ENCODE results near the gene REPIN1. TPM values are rescaled to one million over a fixed set of nuclear protein-coding genes. Genes with fewer than 3 reads are reported as not detected.

REPIN1 gene
- total and polyA plus RNA-seq, 2 experiments from 2014 or later, result 79.1 to 107 TPM

- Histone ChIP-seq H3K27ac (no peak overlapping the region), H2AFZ (no peak overlapping the region), H3K9me3 (ENCODE audit: low read depth) (no peaks in the 10 kb centered on the region), H3K4me2 (no peak overlapping the region), H3K4me3 (no peak overlapping the region), H4K20me1 (ENCODE audit: insufficient read depth, poor library complexity, severe bottlenecking) (no peaks in the 10 kb centered on the region), H3K9me2 (replicated peaks; ENCODE audit: insufficient read depth) (no peaks in the 10 kb centered on the region), H3K79me2 (peaks cover 15% of the 10 kb centered on the region), H3K27me3 (no peaks in the 10 kb centered on the region), H3K4me1 (ENCODE audit: insufficient read depth) (no peaks in the 10 kb centered on the region), H3K36me3 (replicated peaks; ENCODE audit: insufficient read depth, low read depth) (no peaks in the 10 kb centered on the region)
- no peak for DNase-seq (ENCODE audit: low spot score)
- TF ChIP-seq CTCF (IDR thresholded peaks at IDR 0.05; ENCODE audit: poor library complexity) (no peak), EZH2phosphoT487 (IDR thresholded peaks at IDR 0.05; ENCODE audit: low read depth, severe bottlenecking, unreplicated experiment) (no peak), EZH2 (IDR thresholded peaks at IDR 0.05; ENCODE audit: borderline replicate concordance) (no peak)
- WGBS (ENCODE audit: low lambda C conversion rate, missing lambda C conversion rate), result 85% methylated on average over 21 of the region's 22 CpGs
These were observed 39.1 kb upstream of the REPIN1 start for GRCh38 chr7:150329331-150330120.

- H3K27me3 ChIP-seq, result no peaks in the 10 kb centered on the region
- H2AFZ ChIP-seq, result no peak overlapping the region
- no peak for DNase-seq (ENCODE audit: low spot score)
- no peak overlapping the region for H3K4me3 ChIP-seq
- no peak overlapping the region for H3K27ac ChIP-seq
- H3K36me3 ChIP-seq (replicated peaks; ENCODE audit: insufficient read depth, low read depth), result no peaks in the 10 kb centered on the region
- H3K9me2 ChIP-seq (replicated peaks; ENCODE audit: insufficient read depth), result no peaks in the 10 kb centered on the region
- H3K9me3 ChIP-seq (ENCODE audit: low read depth), result no peaks in the 10 kb centered on the region
- peaks cover under 1% of the 10 kb centered on the region for H3K4me1 ChIP-seq (ENCODE audit: insufficient read depth)
- 96% methylated on average over 19 of the region's 19 CpGs for WGBS (ENCODE audit: low lambda C conversion rate, missing lambda C conversion rate)
- no peaks in the 10 kb centered on the region for H4K20me1 ChIP-seq (ENCODE audit: insufficient read depth, poor library complexity, severe bottlenecking)
- H3K79me2 ChIP-seq, result peaks cover 10% of the 10 kb centered on the region
- no peak overlapping the region for H3K4me2 ChIP-seq
- TF ChIP-seq EZH2 (IDR thresholded peaks at IDR 0.05; ENCODE audit: borderline replicate concordance), result no peak
- TF ChIP-seq EZH2phosphoT487 (IDR thresholded peaks at IDR 0.05; ENCODE audit: low read depth, severe bottlenecking, unreplicated experiment), result no peak
- TF ChIP-seq CTCF (IDR thresholded peaks at IDR 0.05; ENCODE audit: poor library complexity), result no peak
These were observed 38.3 kb upstream of the REPIN1 start for GRCh38 chr7:150330211-150330885.

- TF ChIP-seq CTCF (IDR thresholded peaks at IDR 0.05; ENCODE audit: poor library complexity) (no peak), EZH2 (IDR thresholded peaks at IDR 0.05; ENCODE audit: borderline replicate concordance) (no peak), EZH2phosphoT487 (IDR thresholded peaks at IDR 0.05; ENCODE audit: low read depth, severe bottlenecking, unreplicated experiment) (no peak)
- no peak overlapping the region for H2AFZ ChIP-seq
- H3K9me3 ChIP-seq (ENCODE audit: low read depth), result no peaks in the 10 kb centered on the region
- H3K79me2 ChIP-seq, result no peaks in the 10 kb centered on the region
- no peaks in the 10 kb centered on the region for H3K9me2 ChIP-seq (replicated peaks; ENCODE audit: insufficient read depth)
- H3K4me2 ChIP-seq, result no peak overlapping the region
- no peaks in the 10 kb centered on the region for H3K36me3 ChIP-seq (replicated peaks; ENCODE audit: insufficient read depth, low read depth)
- H3K4me1 ChIP-seq (ENCODE audit: insufficient read depth), result peaks cover 6% of the 10 kb centered on the region
- no peaks in the 10 kb centered on the region for H3K27me3 ChIP-seq
- DNase-seq (ENCODE audit: low spot score), result no peak
- no peaks in the 10 kb centered on the region for H4K20me1 ChIP-seq (ENCODE audit: insufficient read depth, poor library complexity, severe bottlenecking)
- 96% methylated on average over 18 of the region's 18 CpGs for WGBS (ENCODE audit: low lambda C conversion rate, missing lambda C conversion rate)
- H3K4me3 ChIP-seq, result no peak overlapping the region
- H3K27ac ChIP-seq, result no peak overlapping the region
These were observed 35.6 kb upstream of the REPIN1 start for GRCh38 chr7:150332852-150333635.
